ENCODE data around the gene CASQ1.

- TF ChIP-seq CTCF (IDR thresholded peaks at IDR 0.05) (no peak), ZFX (IDR thresholded peaks at IDR 0.05; ENCODE audit: borderline replicate concordance) (no peak)
Measured at GRCh38 chr1:160216301-160216700, 25.9 kb downstream of the CASQ1 start.

All from 22Rv1 (cell line).